Neural crest cell (in vitro differentiated cells): ENCODE measurements around the gene COX5A. TPM values are rescaled to one million over a fixed set of nuclear protein-coding genes. Genes with fewer than 3 reads are reported as not detected.
"Not testable (repeated sequence)": the region's sequence is repeated elsewhere in the genome, so short reads cannot be mapped to it uniquely, and the experiment has no call there.

Experiments
- DNase-seq: peaks from one replicate; pipeline ENCODE4 v3.0.0; 2021; ENCODE audit warnings: low read depth, mixed read lengths, low spot score
- H3K27ac Mint-ChIP-seq: one replicate; pipeline ENCODE4 v1.8.0; 2021; ENCODE audit warnings: mild to moderate bottlenecking, mixed read lengths; ENCODE audit not compliant: unreplicated experiment
- H3K27me3 Mint-ChIP-seq: 2 replicates; pipeline ENCODE4 v1.8.0; 2021; ENCODE audit warnings: low read depth, mild to moderate bottlenecking, mixed read lengths
- H3K36me3 Mint-ChIP-seq: 2 replicates; pipeline ENCODE4 v1.8.0; 2021; ENCODE audit warnings: low read depth, mild to moderate bottlenecking, mixed read lengths
- H3K4me1 Mint-ChIP-seq: 2 replicates; pipeline ENCODE4 v1.8.0; 2021; ENCODE audit warnings: mixed read lengths
- H3K4me3 Mint-ChIP-seq: one replicate; pipeline ENCODE4 v1.8.0; 2021; ENCODE audit warnings: mild to moderate bottlenecking, mixed read lengths
- H3K9me3 Mint-ChIP-seq: 2 replicates; pipeline ENCODE4 v1.8.0; 2021; ENCODE audit warnings: mixed read lengths
- total RNA-seq: library from RNA; stranded (reverse); gene quantifications from 2 replicates; pipeline ENCODE4 v1.2.1, GENCODE V29; 2021
- TF ChIP-seq, protein P1 (sequence below): fragments of 200-600 bp; sonication (generic); conservative IDR thresholded peaks from 2 replicates; pipeline ENCODE4 v1.5.0; 2021; ENCODE audit warnings: antibody characterized with exemption, mild to moderate bottlenecking

Gene COX5A
- total RNA-seq, 1 donor from 2014 or later = 239 TPM

GRCh38 chr15:74917676-74918075, 20.2 kb downstream of the COX5A start:
- TF ChIP-seq, protein P1, sequence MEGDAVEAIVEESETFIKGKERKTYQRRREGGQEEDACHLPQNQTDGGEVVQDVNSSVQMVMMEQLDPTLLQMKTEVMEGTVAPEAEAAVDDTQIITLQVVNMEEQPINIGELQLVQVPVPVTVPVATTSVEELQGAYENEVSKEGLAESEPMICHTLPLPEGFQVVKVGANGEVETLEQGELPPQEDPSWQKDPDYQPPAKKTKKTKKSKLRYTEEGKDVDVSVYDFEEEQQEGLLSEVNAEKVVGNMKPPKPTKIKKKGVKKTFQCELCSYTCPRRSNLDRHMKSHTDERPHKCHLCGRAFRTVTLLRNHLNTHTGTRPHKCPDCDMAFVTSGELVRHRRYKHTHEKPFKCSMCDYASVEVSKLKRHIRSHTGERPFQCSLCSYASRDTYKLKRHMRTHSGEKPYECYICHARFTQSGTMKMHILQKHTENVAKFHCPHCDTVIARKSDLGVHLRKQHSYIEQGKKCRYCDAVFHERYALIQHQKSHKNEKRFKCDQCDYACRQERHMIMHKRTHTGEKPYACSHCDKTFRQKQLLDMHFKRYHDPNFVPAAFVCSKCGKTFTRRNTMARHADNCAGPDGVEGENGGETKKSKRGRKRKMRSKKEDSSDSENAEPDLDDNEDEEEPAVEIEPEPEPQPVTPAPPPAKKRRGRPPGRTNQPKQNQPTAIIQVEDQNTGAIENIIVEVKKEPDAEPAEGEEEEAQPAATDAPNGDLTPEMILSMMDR = no peak
- Mint-ChIP-seq H3K27ac (no peak overlapping the region), H3K36me3 (peaks cover 7% of the 10 kb centered on the region), H3K4me3 (no peak overlapping the region), H3K9me3 (no peaks in the 10 kb centered on the region), H3K27me3 (no peaks in the 10 kb centered on the region), H3K4me1 (no peaks in the 10 kb centered on the region)
- DNase-seq = no peak

DNA sequence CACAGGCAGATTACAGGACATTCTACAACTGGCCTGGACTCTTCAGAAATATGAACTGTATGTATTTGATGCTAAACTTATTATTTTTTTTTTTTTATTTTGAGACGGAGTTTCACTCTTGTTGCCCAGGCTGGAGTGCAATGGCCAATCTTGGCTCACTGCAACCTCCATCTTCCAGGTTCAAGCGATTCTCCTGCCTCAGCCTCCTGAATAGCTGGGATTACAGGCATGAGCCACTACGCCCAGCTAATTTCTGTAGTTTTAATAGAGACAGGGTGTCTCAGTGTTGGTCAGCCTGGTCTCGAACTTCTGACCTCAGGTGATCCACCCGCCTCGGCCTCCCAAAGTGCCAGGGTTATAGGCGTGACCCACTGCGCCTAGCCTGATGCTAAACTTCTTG, 24.1 kb downstream of the COX5A start:
- H3K4me1 Mint-ChIP-seq, H3K27ac Mint-ChIP-seq, H3K27me3 Mint-ChIP-seq, H3K9me3 Mint-ChIP-seq, DNase-seq, H3K4me3 Mint-ChIP-seq: not testable (repeated sequence)
- H3K36me3 Mint-ChIP-seq = peaks cover 13% of the 10 kb centered on the region

DNA sequence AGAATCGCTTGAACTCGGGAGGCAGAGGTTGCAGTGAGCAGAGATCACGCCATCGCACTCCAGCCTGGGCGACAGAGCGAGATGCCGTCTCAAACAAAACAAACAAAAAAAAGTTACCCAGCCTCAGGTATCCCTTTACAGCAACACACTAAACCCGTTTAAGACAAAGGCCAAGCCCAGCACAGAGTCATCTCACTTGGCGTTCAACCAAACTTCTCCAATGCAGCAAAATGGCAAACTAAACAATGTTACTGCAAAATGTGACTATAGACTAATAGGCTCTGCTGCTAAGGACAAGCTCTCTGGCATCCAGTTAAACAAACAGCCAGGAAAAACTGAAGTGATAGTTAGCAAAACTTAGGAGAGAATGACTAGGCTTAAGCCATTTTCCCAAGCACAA, 24.8 kb downstream of the COX5A start:
- H3K36me3 Mint-ChIP-seq = peaks cover 16% of the 10 kb centered on the region
- TF ChIP-seq, protein P1 = no peak

DNA sequence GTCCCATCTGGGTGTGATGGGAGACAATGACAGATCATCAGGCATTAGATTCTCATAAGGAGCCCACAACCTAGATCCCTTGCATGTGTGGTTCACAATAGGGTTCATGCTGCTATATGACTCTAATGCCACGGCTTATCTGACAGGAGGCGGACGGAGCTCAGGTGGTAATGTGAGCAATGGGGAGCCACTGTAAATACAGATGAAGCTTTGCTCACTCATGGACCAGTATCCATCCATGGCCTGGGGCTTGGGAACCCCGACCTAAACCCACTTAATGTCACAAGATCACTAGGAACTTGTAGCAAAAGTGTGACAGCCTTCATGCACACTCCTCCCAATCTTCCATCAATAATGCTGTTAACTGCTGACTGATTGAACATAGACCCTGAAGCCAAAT, 29.2 kb downstream of the COX5A start:
- peak overlapping the region; percentile 65 for H3K4me3 Mint-ChIP-seq
- H3K36me3 Mint-ChIP-seq = peaks cover 23% of the 10 kb centered on the region

More for the DNA sequence above, 24.8 kb downstream of the COX5A start:
- H3K27me3 Mint-ChIP-seq = no peaks in the 10 kb centered on the region
- DNase-seq = no peak
- H3K4me3 Mint-ChIP-seq = no peak overlapping the region
- H3K27ac Mint-ChIP-seq = no peak overlapping the region
- no peaks in the 10 kb centered on the region for H3K9me3 Mint-ChIP-seq
- no peaks in the 10 kb centered on the region for H3K4me1 Mint-ChIP-seq

GRCh38 chr15:74907163-74907870, 30.6 kb downstream of the COX5A start:
- no peak for DNase-seq
- Mint-ChIP-seq H3K36me3 (peaks cover 20% of the 10 kb centered on the region), H3K27me3 (no peaks in the 10 kb centered on the region), H3K4me1 (peaks cover 32% of the 10 kb centered on the region), H3K9me3 (no peaks in the 10 kb centered on the region), H3K27ac (peak overlapping the region; percentile 97), H3K4me3 (peak overlapping the region; percentile 98)
- TF ChIP-seq, protein P1 = no peak

More for the DNA sequence above, 29.2 kb downstream of the COX5A start:
- H3K27ac Mint-ChIP-seq = no peak overlapping the region
- H3K4me1 Mint-ChIP-seq = peaks cover 30% of the 10 kb centered on the region
- H3K27me3 Mint-ChIP-seq = no peaks in the 10 kb centered on the region
- TF ChIP-seq, protein P1 = no peak
- no peak for DNase-seq
- no peaks in the 10 kb centered on the region for H3K9me3 Mint-ChIP-seq

DNA sequence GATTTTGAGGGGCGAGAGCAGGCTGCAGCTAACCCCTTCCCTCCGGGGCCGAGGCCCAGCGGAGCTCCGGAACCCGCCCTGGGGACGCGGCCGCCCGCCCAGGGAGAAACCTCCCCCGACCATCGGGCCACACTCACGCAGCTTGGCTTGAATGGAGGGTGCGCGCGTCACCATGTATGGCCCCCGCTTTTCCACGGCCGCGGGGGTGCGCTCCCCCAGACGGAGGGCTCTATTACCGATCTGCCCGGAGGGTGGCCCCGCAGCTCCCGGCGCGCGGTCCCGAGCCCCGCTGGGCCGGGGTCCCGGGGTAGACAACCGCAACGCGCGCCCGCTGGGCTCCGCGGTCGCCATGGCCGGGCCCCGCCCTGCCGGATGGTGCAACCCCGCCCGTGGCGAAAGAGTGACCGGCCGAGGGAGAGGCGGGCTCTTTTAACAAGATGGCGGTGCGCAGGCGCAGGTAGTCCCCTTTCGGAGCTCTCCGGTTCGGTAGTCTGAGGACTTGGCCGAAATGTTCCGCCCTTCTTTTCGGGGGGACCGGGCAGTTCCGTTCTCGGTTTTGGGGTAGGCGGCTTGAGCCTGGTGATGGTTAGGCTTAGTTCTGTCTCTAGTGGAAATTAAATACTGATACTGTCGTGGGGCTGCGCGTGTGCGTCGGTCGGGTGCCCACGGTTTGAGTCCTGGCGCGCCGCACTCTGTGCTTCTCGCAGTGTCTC, 31.3 kb downstream of the COX5A start, which contains the start of gene FAM219B:
TSS of gene FAM219B (minus strand) at position 402 of the 713 bp plus-strand sequence. CDS start at position 351, 51 bp downstream.
- H3K27me3 Mint-ChIP-seq = no peaks in the 10 kb centered on the region
- H3K4me3 Mint-ChIP-seq = peak within 1 kb of the TSS; percentile 98
- H3K9me3 Mint-ChIP-seq = no peaks in the 10 kb centered on the region
- peaks cover 22% of the 10 kb centered on the region for H3K36me3 Mint-ChIP-seq
- TF ChIP-seq, protein P1 = no peak
- DNase-seq = peak; percentile 82
- peak within 1 kb of the TSS; percentile 97 for H3K27ac Mint-ChIP-seq
- peaks cover 40% of the 10 kb centered on the region for H3K4me1 Mint-ChIP-seq
